GM12874 (cell line): Measurements from ENCODE around the gene DNAH6.

Source experiments
- TF ChIP-seq, protein P1 (sequence below): IDR thresholded peaks from 2 replicates; pipeline ENCODE4 v1.5.1; 2011; ENCODE audit warnings: low read depth, mild to moderate bottlenecking, control low read depth, low read length, moderate library complexity; ENCODE audit not compliant: insufficient read depth

The DNAH6 gene

GRCh38 chr2:84801811-84802210, 285.5 kb downstream of the DNAH6 start:
- TF ChIP-seq, protein P1, sequence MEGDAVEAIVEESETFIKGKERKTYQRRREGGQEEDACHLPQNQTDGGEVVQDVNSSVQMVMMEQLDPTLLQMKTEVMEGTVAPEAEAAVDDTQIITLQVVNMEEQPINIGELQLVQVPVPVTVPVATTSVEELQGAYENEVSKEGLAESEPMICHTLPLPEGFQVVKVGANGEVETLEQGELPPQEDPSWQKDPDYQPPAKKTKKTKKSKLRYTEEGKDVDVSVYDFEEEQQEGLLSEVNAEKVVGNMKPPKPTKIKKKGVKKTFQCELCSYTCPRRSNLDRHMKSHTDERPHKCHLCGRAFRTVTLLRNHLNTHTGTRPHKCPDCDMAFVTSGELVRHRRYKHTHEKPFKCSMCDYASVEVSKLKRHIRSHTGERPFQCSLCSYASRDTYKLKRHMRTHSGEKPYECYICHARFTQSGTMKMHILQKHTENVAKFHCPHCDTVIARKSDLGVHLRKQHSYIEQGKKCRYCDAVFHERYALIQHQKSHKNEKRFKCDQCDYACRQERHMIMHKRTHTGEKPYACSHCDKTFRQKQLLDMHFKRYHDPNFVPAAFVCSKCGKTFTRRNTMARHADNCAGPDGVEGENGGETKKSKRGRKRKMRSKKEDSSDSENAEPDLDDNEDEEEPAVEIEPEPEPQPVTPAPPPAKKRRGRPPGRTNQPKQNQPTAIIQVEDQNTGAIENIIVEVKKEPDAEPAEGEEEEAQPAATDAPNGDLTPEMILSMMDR: no peak

GRCh38 chr2:84805250-84805958, 289.1 kb downstream of the DNAH6 start:
- TF ChIP-seq, protein P1: no peak

- TF ChIP-seq, protein P1: no peak
Observed at GRCh38 chr2:84807063-84807485, 290.8 kb downstream of the DNAH6 start.

DNA sequence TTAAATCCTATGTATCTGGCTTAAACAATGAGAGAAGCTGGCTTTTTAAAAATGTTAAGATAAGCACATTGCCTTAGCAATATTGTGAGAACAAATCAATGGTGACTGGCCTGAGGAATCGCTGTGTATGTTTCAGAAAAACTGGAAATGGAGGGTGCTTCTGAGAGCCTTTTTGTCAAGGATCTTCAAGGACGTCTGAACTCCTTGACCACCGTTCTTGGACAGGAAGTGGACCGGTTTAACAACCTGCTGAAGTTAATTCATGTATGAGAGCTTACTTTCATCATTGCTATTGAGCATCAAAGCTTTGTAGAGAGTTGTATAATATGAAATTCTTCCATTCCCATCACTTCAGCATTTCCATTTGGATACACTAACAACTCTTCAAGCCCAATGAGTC, 292.0 kb downstream of the DNAH6 start:
- TF ChIP-seq, protein P1: no peak

- TF ChIP-seq, protein P1: no peak
Observed at GRCh38 chr2:84811839-84812431, 295.6 kb downstream of the DNAH6 start.

- TF ChIP-seq, protein P1: no peak
Observed at GRCh38 chr2:84815146-84815545, 298.8 kb downstream of the DNAH6 start.

DNA sequence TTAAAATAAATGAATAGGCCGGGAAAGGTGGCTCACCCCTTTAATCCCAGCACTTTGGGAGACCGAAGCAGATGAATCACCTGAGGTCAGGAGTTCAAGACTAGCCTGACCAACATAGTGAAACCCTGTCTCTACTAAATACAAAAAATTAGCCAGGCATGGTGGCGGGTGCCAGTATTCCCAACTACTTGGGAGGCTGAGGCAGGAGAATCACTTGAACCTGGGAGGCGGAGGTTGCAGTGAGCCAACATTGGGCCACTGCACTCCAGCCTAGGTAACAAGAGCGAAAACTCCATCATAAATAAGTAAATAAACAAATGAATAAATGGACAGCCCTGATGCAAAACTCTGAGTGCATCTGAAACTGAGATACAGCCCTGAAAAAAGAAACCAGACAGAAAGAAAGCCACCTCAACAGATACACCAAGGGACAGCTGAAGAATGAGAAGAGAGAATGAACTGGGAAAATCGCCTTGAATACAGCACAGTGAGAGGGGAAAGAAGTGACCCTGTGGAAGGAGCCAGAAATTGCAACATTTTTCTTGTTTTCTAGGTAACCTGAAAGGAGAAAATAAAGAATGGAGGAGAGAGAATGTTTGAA, 300.2 kb downstream of the DNAH6 start:
- TF ChIP-seq, protein P1: no peak
